ENCODE measurements around the gene SLC15A1.

DNA sequence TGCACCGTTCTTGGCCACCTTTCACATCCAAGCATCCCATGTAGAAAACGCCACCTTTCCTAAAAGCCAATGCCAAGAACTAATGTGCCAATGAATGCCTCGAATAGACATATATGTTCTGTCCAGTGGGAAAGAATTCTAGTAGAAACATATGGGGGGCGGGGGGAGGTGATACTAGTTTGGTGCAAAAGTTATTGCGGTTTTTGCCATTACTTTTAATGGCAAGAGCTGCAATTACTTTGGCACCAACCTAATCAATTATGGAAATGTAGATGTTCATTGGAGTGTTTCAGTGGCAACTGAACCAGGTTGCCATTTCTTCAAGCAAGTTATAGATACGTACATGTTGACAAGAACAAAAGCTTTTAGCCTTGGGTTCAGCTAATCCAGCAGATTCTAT lies 34.6 kb downstream of the SLC15A1 start:
- TF ChIP-seq, protein P1, sequence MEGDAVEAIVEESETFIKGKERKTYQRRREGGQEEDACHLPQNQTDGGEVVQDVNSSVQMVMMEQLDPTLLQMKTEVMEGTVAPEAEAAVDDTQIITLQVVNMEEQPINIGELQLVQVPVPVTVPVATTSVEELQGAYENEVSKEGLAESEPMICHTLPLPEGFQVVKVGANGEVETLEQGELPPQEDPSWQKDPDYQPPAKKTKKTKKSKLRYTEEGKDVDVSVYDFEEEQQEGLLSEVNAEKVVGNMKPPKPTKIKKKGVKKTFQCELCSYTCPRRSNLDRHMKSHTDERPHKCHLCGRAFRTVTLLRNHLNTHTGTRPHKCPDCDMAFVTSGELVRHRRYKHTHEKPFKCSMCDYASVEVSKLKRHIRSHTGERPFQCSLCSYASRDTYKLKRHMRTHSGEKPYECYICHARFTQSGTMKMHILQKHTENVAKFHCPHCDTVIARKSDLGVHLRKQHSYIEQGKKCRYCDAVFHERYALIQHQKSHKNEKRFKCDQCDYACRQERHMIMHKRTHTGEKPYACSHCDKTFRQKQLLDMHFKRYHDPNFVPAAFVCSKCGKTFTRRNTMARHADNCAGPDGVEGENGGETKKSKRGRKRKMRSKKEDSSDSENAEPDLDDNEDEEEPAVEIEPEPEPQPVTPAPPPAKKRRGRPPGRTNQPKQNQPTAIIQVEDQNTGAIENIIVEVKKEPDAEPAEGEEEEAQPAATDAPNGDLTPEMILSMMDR (IDR thresholded peaks at IDR 0.05): no peak
- TF ChIP-seq CBX8 (IDR thresholded peaks at IDR 0.05) (no peak), NPAS2 (CRISPR knock-in tag; IDR thresholded peaks at IDR 0.05; ENCODE audit: borderline replicate concordance) (no peak)
- TF ChIP-seq, protein P2, sequence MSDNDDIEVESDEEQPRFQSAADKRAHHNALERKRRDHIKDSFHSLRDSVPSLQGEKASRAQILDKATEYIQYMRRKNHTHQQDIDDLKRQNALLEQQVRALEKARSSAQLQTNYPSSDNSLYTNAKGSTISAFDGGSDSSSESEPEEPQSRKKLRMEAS (IDR thresholded peaks at IDR 0.05): no peak

Measured in A549 (cell line).